Stomach (tissue), 19 donors: ENCODE data around the gene CAPRIN1. TPM values are rescaled to one million over a fixed set of nuclear protein-coding genes. Genes with fewer than 3 reads are reported as not detected.

Experiments
- DNase-seq, 2 donors: peaks; one replicate each; pipeline versions ENCODE4 v3.0.0 to v3.0.0-alpha.2; 2013 to 2019
- H3K27ac ChIP-seq, 5 donors: fragments of 200-600 bp in 4 of 5; sonication (generic) in 4 of 5; one replicate each; pipeline ENCODE4 v1.5.1; 2013 to 2019; ENCODE audit warnings: mild to moderate bottlenecking in 1 of 5, moderate library complexity in 1 of 5
- H3K27me3 ChIP-seq, 3 donors: fragments of 200-600 bp; sonication (generic); one replicate each; pipeline ENCODE4 v1.5.1; 2017 to 2019; ENCODE audit warnings: mixed run types in 1 of 3
- H3K36me3 ChIP-seq, 4 donors: fragments of 200-600 bp; sonication (generic); 1 replicate in 3 of 4; 2 replicates in 1 of 4; pipeline ENCODE4 v1.5.1; 2016 to 2019
- H3K4me1 ChIP-seq, 4 donors: fragments of 200-600 bp; sonication (generic); one replicate each; pipeline ENCODE4 v1.5.1; 2016 to 2019
- H3K4me3 ChIP-seq, 4 donors: fragments of 200-600 bp; sonication (generic) in 3 of 4; one replicate each; pipeline ENCODE4 v1.5.1; 2016 to 2019; ENCODE audit warnings: mild to moderate bottlenecking in 1 of 4
- H3K9me3 ChIP-seq, 4 donors: fragments of 200-600 bp; sonication (generic); one replicate each; pipeline ENCODE4 v1.5.1; 2016 to 2019
- CTCF ChIP-seq, 7 experiments: fragments of 450-650 bp in 4 of 7; fragments of 200-600 bp in 3 of 7; sonication (generic) in 3 of 7; IDR thresholded peaks; one replicate each; pipeline ENCODE4 v1.5.1; 2016 to 2019; ENCODE audit warnings: antibody characterized with exemption in 7 of 7, control low read depth in 2 of 7, mild to moderate bottlenecking in 1 of 7
- EP300 ChIP-seq: sonication (generic); formaldehyde crosslinking; IDR thresholded peaks from one replicate; pipeline ENCODE4 v1.6.1; 2017; ENCODE audit warnings: antibody characterized with exemption
- POLR2A ChIP-seq, 4 donors: fragments of 450-650 bp; IDR thresholded peaks; one replicate each; pipeline ENCODE4 v1.6.1; 2016; ENCODE audit warnings: antibody characterized with exemption in 4 of 4, control low read depth in 2 of 4, mild to moderate bottlenecking in 1 of 4, moderate library complexity in 1 of 4
- POLR2AphosphoS5 ChIP-seq, 3 donors: sonication (generic); formaldehyde crosslinking; IDR thresholded peaks; one replicate each; pipeline ENCODE4 v1.6.1; 2016; ENCODE audit warnings: antibody characterized with exemption in 3 of 3
- WGBS, 5 donors: extraction: QIAGEN DNeasy Blood & Tissue Kit in 3 of 5; methylation state at CpG; one replicate each; pipeline versions ENCODE4 v1.1.5 to v1.1.7; 2013 to 2018; 5-methylcytosine and 5-hydroxymethylcytosine counted together
- intact Hi-C: fragments of 100-400 bp; cut with DNase I; formaldehyde crosslinking; loops from one replicate; pipeline ENCODE4 v1.15.1; 2023; ENCODE audit warnings: low total_unique reads
- long read RNA-seq, 10 donors: transcript quantifications; one replicate each; lab custom pipeline, GENCODE V29; 2026
- polyA plus RNA-seq, 3 donors: library from polyadenylated mRNA; stranded (reverse); fragments of 200-250 nt; gene quantifications; one replicate each; pipeline ENCODE4 v1.2.3, GENCODE V29; 2013
- total RNA-seq, 5 donors: library from RNA; depleted of rRNA; stranded (reverse); fragments of >200 nt; gene quantifications; one replicate each; pipeline versions ENCODE4 v1.1.0 to v1.2.3, GENCODE V29; 2014 to 2016
- donor health status: healthy with polysubstance abuse.
- donor health status: Bipolar disorder and iron deficiency.
- donor health status: healthy.

Gene CAPRIN1
- total RNA-seq (100 to 1,000 TPM in 4 of 5 donors, 10 to 100 TPM in 1; 95.0 to 290 (median 140) TPM), polyA plus RNA-seq (10 to 100 TPM; 57.2 to 71.6 (median 60.8) TPM)
- long read RNA-seq, donor 1, full-length matches to known transcripts: 5 of 5 reads
- long read RNA-seq, donor 1, partial matches to known transcripts: 0 of 5 reads
- long read RNA-seq, donor 1, other reads (novel, unspliced or antisense): 0 of 5 reads
- long read RNA-seq, donor 2, full-length matches to known transcripts: 16 of 31 reads
- long read RNA-seq, donor 2, partial matches to known transcripts: 15 of 31 reads
- long read RNA-seq, donor 2, other reads (novel, unspliced or antisense): 0 of 31 reads
- long read RNA-seq, donor 3, full-length matches to known transcripts: 9 of 9 reads
- long read RNA-seq, donor 3, partial matches to known transcripts: 0 of 9 reads
- long read RNA-seq, donor 3, other reads (novel, unspliced or antisense): 0 of 9 reads
- long read RNA-seq, donor 4, full-length matches to known transcripts: 1 of 1 reads
- long read RNA-seq, donor 4, partial matches to known transcripts: 0 of 1 reads
- long read RNA-seq, donor 4, other reads (novel, unspliced or antisense): 0 of 1 reads
- long read RNA-seq, donor 5, full-length matches to known transcripts: 12 of 35 reads
- long read RNA-seq, donor 5, partial matches to known transcripts: 23 of 35 reads
- long read RNA-seq, donor 5, other reads (novel, unspliced or antisense): 0 of 35 reads
- long read RNA-seq, donor 6, full-length matches to known transcripts: 25 of 65 reads
- long read RNA-seq, donor 6, partial matches to known transcripts: 40 of 65 reads
- long read RNA-seq, donor 6, other reads (novel, unspliced or antisense): 0 of 65 reads
- long read RNA-seq, donor 7, full-length matches to known transcripts: 17 of 57 reads
- long read RNA-seq, donor 7, partial matches to known transcripts: 40 of 57 reads
- long read RNA-seq, donor 7, other reads (novel, unspliced or antisense): 0 of 57 reads
- long read RNA-seq, donor 8, full-length matches to known transcripts: 16 of 16 reads
- long read RNA-seq, donor 8, partial matches to known transcripts: 0 of 16 reads
- long read RNA-seq, donor 8, other reads (novel, unspliced or antisense): 0 of 16 reads
- long read RNA-seq, donor 9, full-length matches to known transcripts: 9 of 37 reads
- long read RNA-seq, donor 9, partial matches to known transcripts: 28 of 37 reads
- long read RNA-seq, donor 9, other reads (novel, unspliced or antisense): 0 of 37 reads
- long read RNA-seq, donor 10, full-length matches to known transcripts: 11 of 11 reads
- long read RNA-seq, donor 10, partial matches to known transcripts: 0 of 11 reads
- long read RNA-seq, donor 10, other reads (novel, unspliced or antisense): 0 of 11 reads

DNA sequence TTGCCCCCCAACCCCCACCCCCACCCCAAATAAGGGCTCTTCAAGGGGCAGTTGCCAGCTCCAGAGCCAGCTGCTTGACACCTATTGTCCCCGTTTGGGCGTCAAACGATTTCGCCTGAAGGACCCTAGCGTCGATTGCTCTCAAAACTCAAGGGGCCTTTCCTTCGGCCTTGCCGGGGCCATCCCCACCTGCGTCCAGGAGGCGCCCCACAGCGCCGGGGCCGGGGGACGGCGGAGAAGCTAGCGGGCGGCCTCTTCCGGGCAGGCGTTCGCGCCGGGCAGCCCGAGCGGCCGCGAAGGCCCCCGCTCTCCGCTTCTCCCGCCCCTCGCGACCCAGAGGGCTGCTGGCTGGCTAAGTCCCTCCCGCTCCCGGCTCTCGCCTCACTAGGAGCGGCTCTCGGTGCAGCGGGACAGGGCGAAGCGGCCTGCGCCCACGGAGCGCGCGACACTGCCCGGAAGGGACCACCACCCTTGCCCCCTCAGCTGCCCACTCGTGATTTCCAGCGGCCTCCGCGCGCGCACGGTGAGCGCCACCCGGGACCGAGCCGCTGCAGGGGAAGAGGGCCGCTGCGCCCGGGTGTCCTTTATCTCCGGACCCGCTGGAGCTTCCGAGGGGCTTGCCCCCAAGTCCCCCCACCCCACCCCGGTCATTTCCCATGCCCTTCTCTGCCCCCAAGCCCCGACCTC is at the start of gene CAPRIN1:
Gene CAPRIN1 (plus strand): TSS at position 383 of the 687 bp plus-strand sequence. CDS start 690 bp downstream, outside the sequence.
- Histone ChIP-seq H3K4me1 (peaks cover 35 to 40% (median 38%) of the 10 kb centered on the region in 4 donors), H3K36me3 (peaks cover 0 to 17% (median 8%) of the 10 kb centered on the region in 4 donors), H3K4me3 (peak within 1 kb of the TSS; percentile 75 to 98 (median 94)), H3K9me3 (no peaks in the 10 kb centered on the region), H3K27ac (peak within 1 kb of the TSS; percentile 97 to 99 (median 98)), H3K27me3 (no peaks in the 10 kb centered on the region)
- intact Hi-C loops: no loop called here
- peak; percentile 87 to 96 for DNase-seq
- 0 to 1% (median 0%) methylated on average over 15 to 64 of the region's 64 CpGs for WGBS, 5 donors
- peak; percentile 38 to 87 (median 84) for TF ChIP-seq POLR2AphosphoS5 (IDR thresholded peaks at IDR 0.05)
- TF ChIP-seq POLR2A (IDR thresholded peaks at IDR 0.05): peak in 1 of 4 donors; percentile 23
- no peak for TF ChIP-seq CTCF (IDR thresholded peaks at IDR 0.05)

DNA sequence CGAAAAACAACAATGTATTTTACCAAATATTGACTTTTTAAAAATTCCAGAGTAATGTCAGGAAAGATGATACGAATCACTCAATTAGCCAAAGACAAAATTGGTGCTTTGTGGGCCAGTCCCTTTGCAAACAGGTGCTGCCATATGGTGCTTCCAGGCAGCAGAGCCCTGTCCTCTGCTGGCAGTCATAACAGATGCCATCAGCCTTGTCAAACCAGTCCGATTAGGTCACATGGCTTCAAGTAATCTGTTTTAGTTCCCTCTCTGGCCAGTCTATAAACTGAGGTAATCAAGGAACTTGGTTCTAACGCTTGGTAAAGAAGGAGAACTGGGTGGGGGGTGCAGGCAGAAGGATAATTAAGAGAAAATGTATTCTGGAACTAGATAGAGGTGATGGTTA is 49.1 kb upstream of the CAPRIN1 start:
- Histone ChIP-seq H3K36me3 (no peaks in the 10 kb centered on the region), H3K4me3 (no peak overlapping the region), H3K4me1 (peaks cover 0 to 7% (median 3%) of the 10 kb centered on the region in 4 donors), H3K27me3 (peaks cover 0 to 10% (median 0%) of the 10 kb centered on the region in 3 donors), H3K9me3 (no peaks in the 10 kb centered on the region), H3K27ac (no peak overlapping the region)
- intact Hi-C loops: no loop called here
- TF ChIP-seq EP300 (no peak), POLR2AphosphoS5 (IDR thresholded peaks at IDR 0.05) (no peak), CTCF (IDR thresholded peaks at IDR 0.05) (no peak), POLR2A (IDR thresholded peaks at IDR 0.05) (no peak)
- peak; percentile 50 to 57 for DNase-seq
- 23 to 52% (median 36%) methylated on average over 4 of the region's 4 CpGs for WGBS, 5 donors

DNA sequence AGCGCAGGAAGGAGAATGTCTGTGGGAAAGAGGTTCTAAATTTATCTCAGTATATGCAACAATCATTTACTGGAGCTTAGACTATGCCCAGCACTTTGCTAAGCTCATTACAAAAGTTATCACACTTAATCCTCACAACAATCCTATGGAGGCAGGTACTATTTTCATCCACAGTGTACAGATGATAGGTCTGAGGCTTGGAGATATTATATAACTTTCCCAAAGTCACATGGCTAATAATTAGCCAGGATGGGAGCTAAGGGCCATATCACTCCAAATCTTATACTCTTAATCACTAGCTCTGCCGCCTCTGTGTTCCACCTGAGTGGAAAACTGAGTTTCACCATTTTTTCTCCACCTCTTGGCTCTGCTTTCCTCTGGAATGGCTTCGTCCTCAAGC is 47.3 kb upstream of the CAPRIN1 start:
- intact Hi-C loops: no loop called here
- Histone ChIP-seq H3K27me3 (no peaks in the 10 kb centered on the region), H3K4me1 (no peaks in the 10 kb centered on the region), H3K27ac (no peak overlapping the region), H3K4me3 (no peak overlapping the region), H3K9me3 (no peaks in the 10 kb centered on the region), H3K36me3 (no peaks in the 10 kb centered on the region)
- TF ChIP-seq POLR2AphosphoS5 (IDR thresholded peaks at IDR 0.05) (no peak), CTCF (IDR thresholded peaks at IDR 0.05) (no peak), POLR2A (IDR thresholded peaks at IDR 0.05) (no peak), EP300 (no peak)
- WGBS, 5 donors: 65 to 81% (median 69%) methylated on average over 3 of the region's 3 CpGs
- no peak for DNase-seq
